Esophagus (tissue), 2 donors: Measurements from ENCODE around the gene UTS2B. TPM values are rescaled to one million over a fixed set of nuclear protein-coding genes. Genes with fewer than 3 reads are reported as not detected.

Experiments used
- H3K27ac ChIP-seq, 2 donors: one replicate each; pipeline ENCODE4 v1.5.1; 2013; ENCODE audit warnings: low read depth in 2 of 2, mild to moderate bottlenecking in 2 of 2, inconsistent platforms in 1 of 2, low read length in 1 of 2, moderate library complexity in 1 of 2
- H3K27me3 ChIP-seq, 2 donors: one replicate each; pipeline ENCODE4 v1.6.1; 2013; ENCODE audit warnings: low read length in 2 of 2, control low read depth in 1 of 2, mild to moderate bottlenecking in 1 of 2; ENCODE audit not compliant: insufficient read depth in 2 of 2, control insufficient read depth in 1 of 2
- H3K36me3 ChIP-seq, 2 donors: one replicate each; pipeline ENCODE4 v1.6.1; 2013; ENCODE audit warnings: low read length in 1 of 2; ENCODE audit not compliant: control insufficient read depth in 2 of 2, insufficient read depth in 2 of 2
- H3K4me1 ChIP-seq, 2 donors: one replicate each; pipeline ENCODE4 v1.6.1; 2013; ENCODE audit warnings: low read length in 1 of 2; ENCODE audit not compliant: control insufficient read depth in 2 of 2, insufficient read depth in 2 of 2
- H3K4me3 ChIP-seq, 2 donors: one replicate each; pipeline ENCODE4 v1.5.1; 2013; ENCODE audit warnings: low read length in 2 of 2, mild to moderate bottlenecking in 2 of 2, low read depth in 1 of 2, moderate library complexity in 1 of 2
- H3K9me3 ChIP-seq, 2 donors: one replicate each; pipeline ENCODE4 v1.6.1; 2013; ENCODE audit warnings: mild to moderate bottlenecking in 2 of 2, low read depth in 1 of 2, low read length in 1 of 2, moderate library complexity in 1 of 2; ENCODE audit not compliant: control insufficient read depth in 2 of 2, insufficient read depth in 1 of 2
- WGBS, 2 donors: extraction: QIAGEN DNeasy Blood & Tissue Kit; methylation state at CpG; one replicate each; pipeline ENCODE4 v1.1.7; 2013; 5-methylcytosine and 5-hydroxymethylcytosine counted together
- polyA plus RNA-seq, 2 donors: library from polyadenylated mRNA; stranded (reverse); fragments of 200-250 nt; gene quantifications; one replicate each; pipeline ENCODE4 v1.2.3, GENCODE V29; 2013
- donor health status: healthy with polysubstance abuse.
- donor health status: Bipolar disorder and iron deficiency.

Gene UTS2B
- polyA plus RNA-seq, 2 donors, result 0.04 TPM; not detected in 1

DNA sequence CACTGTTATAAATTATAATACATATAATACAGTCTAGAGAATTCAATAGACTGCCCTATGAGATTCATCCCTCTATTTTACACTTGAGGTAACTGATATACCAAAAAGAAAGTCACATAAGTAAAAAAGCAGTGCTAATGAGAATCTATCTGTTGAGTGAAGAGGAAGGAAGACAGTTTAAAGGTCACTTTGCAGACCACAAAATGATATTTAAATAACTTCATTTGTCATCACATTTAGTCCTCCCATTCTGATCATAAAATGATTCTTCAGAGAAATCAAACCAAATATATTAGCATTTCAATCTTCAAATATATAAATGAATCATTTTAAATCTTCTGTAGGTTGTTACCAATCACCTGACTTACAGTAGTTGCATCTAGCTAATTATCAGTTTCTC is 61.6 kb downstream of the UTS2B start:
- H3K9me3 ChIP-seq, result no peaks in the 10 kb centered on the region
- no peaks in the 10 kb centered on the region for H3K4me1 ChIP-seq
- H3K27me3 ChIP-seq, result no peaks in the 10 kb centered on the region
- no peak overlapping the region for H3K4me3 ChIP-seq
- no peak overlapping the region for H3K27ac ChIP-seq
- H3K36me3 ChIP-seq, result no peaks in the 10 kb centered on the region

- H3K9me3 ChIP-seq, result no peaks in the 10 kb centered on the region
- no peak overlapping the region for H3K27ac ChIP-seq
- H3K4me3 ChIP-seq, result no peak overlapping the region
- H3K36me3 ChIP-seq, result no peaks in the 10 kb centered on the region
- no peaks in the 10 kb centered on the region for H3K4me1 ChIP-seq
- no peaks in the 10 kb centered on the region for H3K27me3 ChIP-seq
- WGBS, 2 donors, result 64 to 66% methylated on average over 3 of the region's 3 CpGs
Observed at GRCh38 chr3:191263850-191264249, 66.5 kb downstream of the UTS2B start.

DNA sequence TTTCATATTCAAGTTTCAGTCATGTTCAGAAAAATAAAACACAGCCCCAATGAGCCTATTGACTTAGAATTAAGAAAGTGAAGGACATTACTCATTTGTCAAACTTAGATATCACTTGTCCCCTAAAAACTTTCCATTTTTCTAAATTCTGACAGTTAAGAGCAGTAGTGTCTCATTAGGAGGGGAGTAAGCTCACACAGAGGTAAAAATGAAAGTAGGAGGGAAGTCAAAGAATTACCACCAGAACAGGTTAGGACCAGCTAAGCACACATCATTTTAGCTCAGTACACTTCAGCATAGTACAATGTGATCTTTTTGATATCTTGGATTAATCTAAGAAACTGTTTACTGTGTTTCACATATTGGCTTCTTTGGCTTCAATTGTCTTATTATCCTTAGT is 67.0 kb downstream of the UTS2B start:
- Histone ChIP-seq H3K9me3 (no peaks in the 10 kb centered on the region), H3K36me3 (no peaks in the 10 kb centered on the region), H3K27me3 (no peaks in the 10 kb centered on the region), H3K4me1 (no peaks in the 10 kb centered on the region), H3K27ac (no peak overlapping the region), H3K4me3 (no peak overlapping the region)

DNA sequence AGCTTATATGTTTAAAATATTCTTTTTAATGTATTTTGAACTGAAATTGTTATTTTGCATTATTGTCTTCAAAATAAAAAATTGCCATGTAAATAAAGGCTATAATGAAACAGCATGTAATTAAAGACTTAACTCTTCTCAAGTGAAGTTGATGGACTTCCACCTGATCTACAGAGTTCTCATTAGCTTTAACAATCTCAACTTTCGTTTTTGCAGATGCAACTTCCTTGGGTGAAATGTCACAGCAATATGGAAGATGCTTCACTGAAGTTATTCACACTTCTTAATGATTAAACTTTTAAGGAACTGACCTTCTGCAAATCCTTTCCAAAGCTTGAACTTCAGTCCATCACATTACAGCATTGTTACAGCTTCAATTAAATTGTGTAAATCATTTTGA is 67.7 kb downstream of the UTS2B start:
- Histone ChIP-seq H3K36me3 (no peaks in the 10 kb centered on the region), H3K4me1 (no peaks in the 10 kb centered on the region), H3K9me3 (no peaks in the 10 kb centered on the region), H3K4me3 (no peak overlapping the region), H3K27ac (no peak overlapping the region), H3K27me3 (no peaks in the 10 kb centered on the region)
- WGBS, 2 donors, result 66 to 71% methylated on average over 1 of the region's 1 CpG

GRCh38 chr3:191261304-191261638 is 69.1 kb downstream of the UTS2B start:
- H3K27ac ChIP-seq, result no peak overlapping the region
- H3K4me3 ChIP-seq, result no peak overlapping the region
- no peaks in the 10 kb centered on the region for H3K27me3 ChIP-seq
- H3K4me1 ChIP-seq, result no peaks in the 10 kb centered on the region
- H3K36me3 ChIP-seq, result no peaks in the 10 kb centered on the region
- no peaks in the 10 kb centered on the region for H3K9me3 ChIP-seq

DNA sequence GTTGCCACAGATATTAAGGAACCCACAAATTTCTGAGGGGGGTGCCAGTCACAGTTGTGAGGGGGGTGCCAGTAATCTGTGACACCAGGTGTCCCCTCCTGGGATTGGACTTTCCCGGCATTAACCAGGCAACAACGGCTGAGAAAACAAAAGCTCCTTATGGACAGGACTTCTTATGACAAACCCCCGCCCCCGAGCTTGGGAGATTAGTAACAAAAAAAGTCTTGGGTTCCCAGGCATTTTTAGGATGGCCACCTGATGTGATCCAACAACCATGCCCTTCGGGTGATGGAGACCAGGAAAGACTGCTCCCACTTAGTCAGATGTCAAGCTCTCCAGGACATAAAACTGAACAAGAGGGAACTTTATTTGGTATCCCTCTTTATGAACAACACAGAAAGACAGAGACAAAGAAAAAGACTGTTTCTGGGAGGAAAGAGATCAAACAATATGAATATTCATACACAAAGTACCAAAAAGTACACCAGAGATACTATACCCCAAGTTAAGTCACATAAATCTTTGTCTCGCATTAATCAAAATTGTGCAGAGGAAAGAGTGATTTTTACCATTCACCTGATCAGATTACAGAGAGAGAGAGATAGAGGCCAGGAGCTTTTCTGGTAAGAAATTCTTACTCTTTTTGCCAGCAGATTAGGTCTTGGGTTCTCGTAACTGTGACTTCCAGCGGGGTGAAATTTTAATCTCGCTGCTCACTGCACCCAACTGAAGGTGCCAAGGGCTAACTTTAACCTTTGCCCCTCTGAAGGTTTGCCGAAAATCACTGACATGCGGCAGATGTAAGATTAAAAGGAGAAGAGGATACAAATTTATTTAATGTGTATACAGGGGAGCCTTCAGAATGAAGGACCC is 69.7 kb downstream of the UTS2B start:
- no peaks in the 10 kb centered on the region for H3K9me3 ChIP-seq
- H3K27ac ChIP-seq, result no peak overlapping the region
- no peaks in the 10 kb centered on the region for H3K27me3 ChIP-seq
- no peaks in the 10 kb centered on the region for H3K36me3 ChIP-seq
- no peak overlapping the region for H3K4me3 ChIP-seq
- H3K4me1 ChIP-seq, result no peaks in the 10 kb centered on the region
- 81 to 90% methylated on average over 11 of the region's 11 CpGs for WGBS, 2 donors

GRCh38 chr3:191259486-191259885 is 70.8 kb downstream of the UTS2B start:
- Histone ChIP-seq H3K27ac (no peak overlapping the region), H3K9me3 (no peaks in the 10 kb centered on the region), H3K27me3 (no peaks in the 10 kb centered on the region), H3K4me1 (no peaks in the 10 kb centered on the region), H3K4me3 (no peak overlapping the region), H3K36me3 (no peaks in the 10 kb centered on the region)
- 0 to 26% methylated on average over 1 of the region's 1 CpG for WGBS, 2 donors

GRCh38 chr3:191257286-191257685 is 73.0 kb downstream of the UTS2B start:
- Histone ChIP-seq H3K4me3 (no peak overlapping the region), H3K36me3 (no peaks in the 10 kb centered on the region), H3K4me1 (no peaks in the 10 kb centered on the region), H3K9me3 (no peaks in the 10 kb centered on the region), H3K27ac (no peak overlapping the region), H3K27me3 (no peaks in the 10 kb centered on the region)
- 94 to 98% methylated on average over 2 of the region's 2 CpGs for WGBS, 2 donors

GRCh38 chr3:191256405-191256804 is 73.9 kb downstream of the UTS2B start:
- Histone ChIP-seq H3K36me3 (no peaks in the 10 kb centered on the region), H3K9me3 (no peaks in the 10 kb centered on the region), H3K4me1 (no peaks in the 10 kb centered on the region), H3K27ac (no peak overlapping the region), H3K27me3 (no peaks in the 10 kb centered on the region), H3K4me3 (no peak overlapping the region)

- no peak overlapping the region for H3K4me3 ChIP-seq
- no peak overlapping the region for H3K27ac ChIP-seq
- WGBS, 2 donors, result 69 to 92% methylated on average over 5 of the region's 5 CpGs
- no peaks in the 10 kb centered on the region for H3K4me1 ChIP-seq
- no peaks in the 10 kb centered on the region for H3K36me3 ChIP-seq
- no peaks in the 10 kb centered on the region for H3K27me3 ChIP-seq
- no peaks in the 10 kb centered on the region for H3K9me3 ChIP-seq
Observed at GRCh38 chr3:191255156-191255555, 75.2 kb downstream of the UTS2B start.
